IPS-20b (cell line): ENCODE measurements around the gene SERPINH1.

ENCODE experiments used
- H3K27ac ChIP-seq: one replicate; pipeline ENCODE4 v1.5.1; 2013; ENCODE audit warnings: low read length
- H3K27me3 ChIP-seq: 2 replicates; pipeline ENCODE4 v1.6.1; 2013; ENCODE audit warnings: mild to moderate bottlenecking, low read length, inconsistent platforms; ENCODE audit not compliant: insufficient read depth
- H3K36me3 ChIP-seq: 2 replicates; pipeline ENCODE4 v1.6.1; 2013; ENCODE audit warnings: low read depth, mild to moderate bottlenecking, inconsistent platforms, low read length, moderate library complexity; ENCODE audit not compliant: insufficient read depth
- H3K4me1 ChIP-seq: 2 replicates; pipeline ENCODE4 v1.6.1; 2013; ENCODE audit warnings: mild to moderate bottlenecking, control low read depth, inconsistent platforms, low read length, moderate library complexity; ENCODE audit not compliant: insufficient read depth
- H3K4me3 ChIP-seq: 2 replicates; pipeline ENCODE4 v1.5.1; 2013; ENCODE audit warnings: mild to moderate bottlenecking, low read length, inconsistent platforms
- H3K9ac ChIP-seq: 2 replicates; pipeline ENCODE4 v1.6.1; 2013; ENCODE audit warnings: low read depth, mild to moderate bottlenecking, inconsistent platforms, low read length, moderate library complexity
- H3K9me3 ChIP-seq: 2 replicates; pipeline ENCODE4 v1.6.1; 2013; ENCODE audit warnings: mild to moderate bottlenecking, low read depth, low read length, inconsistent platforms; ENCODE audit not compliant: insufficient read depth

The SERPINH1 gene

DNA sequence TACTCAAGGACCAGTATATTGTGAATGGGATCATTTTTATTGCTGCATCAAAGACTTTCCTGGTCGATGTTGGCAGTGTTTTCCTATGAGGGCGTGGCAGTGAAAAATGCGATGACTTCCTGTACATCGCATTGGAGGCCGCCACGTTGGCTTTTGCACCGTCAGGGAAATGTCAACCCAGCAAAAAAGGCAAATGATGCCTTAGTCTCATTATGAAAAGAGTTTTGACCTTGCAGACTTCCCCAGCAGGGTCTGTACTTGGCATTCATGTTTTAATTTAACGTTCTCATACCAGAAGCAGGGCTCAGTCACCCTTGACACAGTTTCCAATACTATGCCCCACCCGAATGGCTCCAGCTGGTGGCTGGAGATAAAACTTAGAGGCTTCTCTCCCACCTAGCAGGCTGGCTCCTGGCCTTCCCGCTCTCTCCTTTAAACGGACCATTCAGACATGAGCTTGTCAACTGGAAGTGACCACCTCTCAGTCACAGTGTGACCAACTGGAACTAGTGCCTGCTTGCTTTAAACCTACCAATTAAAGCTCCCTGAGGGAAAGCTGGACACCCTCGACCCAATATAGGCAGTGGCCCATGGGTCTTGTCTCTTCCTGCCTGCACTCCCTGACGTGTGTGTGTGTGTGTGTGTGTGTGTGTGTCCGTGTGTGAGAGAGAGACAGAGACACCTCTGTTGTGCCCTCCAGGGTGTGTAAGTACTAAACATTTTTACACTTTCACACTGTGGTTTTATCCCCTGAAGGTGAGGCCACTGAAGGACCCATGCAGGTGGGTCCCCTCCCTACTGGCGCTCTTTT lies 27.6 kb upstream of the SERPINH1 start:
- no peak overlapping the region for H3K4me3 ChIP-seq
- no peaks in the 10 kb centered on the region for H3K9me3 ChIP-seq
- no peak overlapping the region for H3K27ac ChIP-seq
- no peaks in the 10 kb centered on the region for H3K27me3 ChIP-seq
- H3K4me1 ChIP-seq, result peaks cover 4% of the 10 kb centered on the region; the same call in 1 of the 2 replicates
- no peaks in the 10 kb centered on the region for H3K36me3 ChIP-seq
- no peak overlapping the region for H3K9ac ChIP-seq

DNA sequence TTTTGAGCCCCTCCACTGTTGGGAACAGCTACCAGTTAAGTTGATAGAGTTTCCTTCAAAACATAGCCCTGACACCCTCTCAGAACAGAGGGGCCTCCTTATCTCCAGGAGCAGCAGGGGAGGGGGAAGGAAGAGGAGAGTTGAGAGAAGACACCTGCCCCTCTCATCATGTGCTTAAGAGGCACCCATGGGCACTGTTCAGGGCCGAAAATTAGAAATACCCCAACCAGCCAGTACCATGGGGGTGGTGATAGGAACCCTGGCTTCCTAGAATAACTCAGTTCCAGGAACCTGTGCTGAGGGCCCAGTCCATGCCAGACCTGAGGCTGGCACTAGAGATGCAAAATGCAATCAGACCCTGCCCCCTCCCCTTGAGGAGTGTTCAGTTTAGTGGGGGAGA lies 27.0 kb upstream of the SERPINH1 start:
- Histone ChIP-seq H3K4me1 (peaks cover 4% of the 10 kb centered on the region; the same call in 1 of the 2 replicates), H3K4me3 (no peak overlapping the region), H3K9me3 (no peaks in the 10 kb centered on the region), H3K27me3 (no peaks in the 10 kb centered on the region), H3K9ac (no peak overlapping the region), H3K27ac (no peak overlapping the region), H3K36me3 (no peaks in the 10 kb centered on the region)

DNA sequence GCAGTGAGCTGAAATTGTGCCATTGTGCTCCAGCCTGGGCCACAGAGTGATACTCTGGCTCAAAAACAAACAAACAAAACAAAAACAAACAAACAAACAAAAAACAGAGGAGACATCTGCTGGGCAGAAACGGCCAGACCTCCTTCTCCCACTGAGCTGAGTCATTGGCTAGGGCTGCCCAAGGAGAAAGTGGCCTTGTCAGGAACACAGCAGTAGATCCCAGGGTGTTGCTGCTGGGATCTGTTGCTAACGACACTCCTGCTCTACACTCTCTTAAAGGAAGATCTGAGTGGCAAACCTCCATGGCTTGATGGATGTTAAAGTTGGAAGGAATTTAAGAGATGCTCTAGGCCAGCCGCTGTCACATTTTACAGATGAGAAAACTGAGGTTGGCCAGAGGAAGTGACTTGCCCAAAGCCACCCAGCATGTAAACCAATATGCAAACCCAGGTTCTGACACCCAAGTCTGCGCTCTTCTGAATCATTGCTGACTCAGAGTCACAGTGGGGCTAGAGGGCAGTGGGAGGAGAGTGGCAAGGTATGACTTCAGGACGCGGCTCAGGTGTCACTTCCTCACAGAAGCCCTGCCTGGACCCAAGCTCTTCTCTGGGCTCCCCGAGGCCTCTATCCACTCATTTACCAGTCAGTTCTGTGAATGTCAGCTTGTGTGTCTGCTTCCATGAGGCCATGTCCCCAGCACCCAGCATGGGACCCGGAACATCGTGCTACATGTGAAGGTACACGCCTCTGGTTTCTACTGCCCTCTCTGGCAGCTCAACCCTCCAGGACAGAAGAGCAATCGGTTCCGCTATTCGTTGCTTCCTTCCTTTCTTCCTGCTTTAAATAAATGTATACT lies 25.0 kb upstream of the SERPINH1 start:
- Histone ChIP-seq H3K4me3 (no peak overlapping the region), H3K36me3 (no peaks in the 10 kb centered on the region), H3K9ac (no peak overlapping the region), H3K9me3 (no peaks in the 10 kb centered on the region), H3K27me3 (no peaks in the 10 kb centered on the region), H3K27ac (no peak overlapping the region), H3K4me1 (peaks cover 2% of the 10 kb centered on the region; the same call in 1 of the 2 replicates)

DNA sequence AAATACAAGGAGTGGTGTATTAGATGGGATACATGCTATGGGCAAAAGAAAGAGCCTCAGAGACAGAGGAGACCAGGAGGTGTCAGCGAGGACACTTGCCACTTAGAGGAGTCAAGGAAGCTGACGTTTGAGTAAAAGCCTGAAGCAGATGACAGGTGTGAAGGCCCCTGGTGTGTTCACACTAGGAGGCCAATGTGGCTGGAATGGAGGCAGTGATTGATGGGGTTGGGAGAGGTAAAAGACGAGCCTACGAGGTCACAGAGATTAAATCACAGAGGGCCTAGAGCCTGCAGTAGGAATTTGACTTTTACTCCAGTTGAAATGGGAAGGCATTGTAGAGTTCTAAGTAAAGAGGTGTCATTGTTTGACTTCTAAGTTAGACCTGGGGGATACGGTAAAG lies 24.3 kb upstream of the SERPINH1 start:
- Histone ChIP-seq H3K27ac (no peak overlapping the region), H3K9me3 (no peaks in the 10 kb centered on the region), H3K4me3 (no peak overlapping the region), H3K36me3 (no peaks in the 10 kb centered on the region), H3K27me3 (no peaks in the 10 kb centered on the region), H3K4me1 (no peaks in the 10 kb centered on the region), H3K9ac (no peak overlapping the region)

- no peaks in the 10 kb centered on the region for H3K4me1 ChIP-seq
- no peaks in the 10 kb centered on the region for H3K27me3 ChIP-seq
- no peak overlapping the region for H3K9ac ChIP-seq
- no peak overlapping the region for H3K27ac ChIP-seq
- no peaks in the 10 kb centered on the region for H3K36me3 ChIP-seq
- no peak overlapping the region for H3K4me3 ChIP-seq
- no peaks in the 10 kb centered on the region for H3K9me3 ChIP-seq
Measured at GRCh38 chr11:75538150-75538942, 23.7 kb upstream of the SERPINH1 start.

DNA sequence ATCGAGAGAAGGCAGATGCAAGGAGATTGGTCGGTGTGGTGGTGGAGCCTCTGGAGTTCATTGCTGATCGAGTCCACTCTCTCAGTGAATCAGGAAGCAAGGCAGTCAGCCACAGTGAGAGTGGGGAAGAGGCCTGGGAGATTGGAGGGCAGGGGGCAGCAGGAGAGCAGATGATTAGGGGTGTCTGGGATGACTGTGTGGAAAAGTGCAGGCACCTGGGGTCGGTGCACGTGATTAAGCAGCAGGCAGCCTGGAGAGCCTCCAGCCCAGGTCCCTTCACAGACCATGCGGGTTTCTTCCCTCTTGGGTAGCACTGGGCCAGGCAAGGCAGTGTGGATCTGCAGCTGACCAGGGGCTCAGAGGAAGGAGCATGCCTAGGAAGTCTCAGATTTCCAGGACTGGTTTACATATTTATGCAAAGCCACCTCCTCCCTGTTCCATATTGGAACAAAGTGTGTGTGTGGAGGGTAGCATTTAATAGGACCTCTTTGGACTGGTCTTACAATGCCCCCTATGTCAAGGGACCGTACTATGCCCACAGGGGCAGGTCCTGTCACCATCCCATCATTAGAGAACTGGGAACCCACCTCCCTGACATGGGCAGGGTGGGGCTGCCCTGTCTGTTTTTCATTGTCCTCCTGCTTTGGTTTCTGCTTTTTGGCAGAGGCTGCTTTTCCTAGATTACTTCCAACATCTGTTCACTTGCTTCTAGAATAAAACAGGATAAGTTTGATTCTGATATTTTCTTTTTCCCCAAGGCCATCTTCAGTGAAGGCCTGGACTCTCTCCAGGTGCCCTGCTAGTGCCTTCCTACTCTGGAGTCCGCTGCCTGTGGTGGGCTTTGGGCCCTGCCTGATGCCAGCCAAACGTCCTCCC lies 22.4 kb upstream of the SERPINH1 start:
- H3K4me1 ChIP-seq, result no peaks in the 10 kb centered on the region

DNA sequence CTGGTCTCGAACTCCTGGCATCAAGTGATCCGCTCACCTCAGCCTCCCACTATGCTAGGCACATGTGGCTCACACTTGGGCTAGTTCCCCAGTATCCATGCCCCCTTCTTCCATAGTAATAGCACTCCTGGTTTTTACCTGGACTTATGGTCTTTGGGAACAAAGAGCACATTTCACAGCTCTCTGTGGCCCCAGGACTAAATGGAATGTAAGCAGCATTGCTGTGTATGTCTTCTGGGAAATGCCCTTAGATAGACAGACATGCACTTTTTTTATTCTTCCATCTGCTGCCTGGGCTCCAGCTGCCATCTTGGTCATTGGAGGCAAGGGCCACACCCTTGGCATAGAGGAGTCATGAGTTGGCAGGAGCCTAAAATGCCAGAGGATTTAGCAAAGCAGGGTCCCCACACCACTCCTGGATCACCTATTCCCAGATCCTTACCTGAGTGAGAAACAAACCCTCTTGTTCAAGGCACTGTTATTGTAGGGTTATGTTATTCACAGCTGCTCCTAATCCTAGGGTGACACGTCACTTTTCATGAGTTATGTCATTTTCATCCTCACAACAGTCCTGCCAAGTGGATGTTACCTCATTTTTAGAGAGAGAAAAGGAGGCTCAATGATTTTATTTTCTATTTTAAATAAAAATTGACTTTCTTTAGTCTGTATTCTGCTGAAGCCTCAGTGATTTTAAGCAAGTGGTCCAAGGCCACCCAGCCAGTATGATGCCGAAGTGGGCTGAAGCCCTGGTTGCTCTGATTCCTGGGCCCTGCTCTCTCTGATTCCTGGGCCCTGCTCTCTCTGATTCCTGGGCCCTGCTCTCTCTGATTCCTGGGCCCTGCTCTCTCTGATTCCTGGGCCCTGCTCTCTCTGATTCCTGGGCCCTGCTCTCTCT lies 20.6 kb upstream of the SERPINH1 start:
- Histone ChIP-seq H3K4me3 (no peak overlapping the region), H3K27ac (no peak overlapping the region), H3K4me1 (no peaks in the 10 kb centered on the region), H3K27me3 (no peaks in the 10 kb centered on the region), H3K9me3 (no peaks in the 10 kb centered on the region), H3K9ac (no peak overlapping the region), H3K36me3 (no peaks in the 10 kb centered on the region)

More for the DNA sequence above, 22.4 kb upstream of the SERPINH1 start:
- H3K9ac ChIP-seq, result no peak overlapping the region
- no peaks in the 10 kb centered on the region for H3K27me3 ChIP-seq
- H3K36me3 ChIP-seq, result no peaks in the 10 kb centered on the region
- no peak overlapping the region for H3K4me3 ChIP-seq
- no peak overlapping the region for H3K27ac ChIP-seq
- no peaks in the 10 kb centered on the region for H3K9me3 ChIP-seq

DNA sequence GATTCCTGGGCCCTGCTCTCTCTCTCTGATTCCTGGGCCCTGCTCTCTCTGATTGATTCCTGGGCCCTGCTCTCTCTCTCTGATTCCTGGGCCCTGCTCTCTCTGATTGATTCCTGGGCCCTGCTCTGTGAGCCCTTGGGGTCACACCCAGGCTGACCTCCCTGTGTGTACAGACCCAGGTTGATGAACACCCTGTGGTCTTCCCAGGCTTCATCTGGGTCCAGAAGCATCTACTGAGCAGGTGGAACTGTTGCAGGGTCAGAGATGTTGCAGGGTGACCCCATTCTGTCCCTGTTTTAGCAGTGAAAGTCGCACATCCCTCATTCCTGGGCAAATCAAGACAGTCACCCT lies 20.0 kb upstream of the SERPINH1 start:
- H3K27me3 ChIP-seq, result no peaks in the 10 kb centered on the region
- H3K36me3 ChIP-seq, result no peaks in the 10 kb centered on the region
- H3K9ac ChIP-seq, result no peak overlapping the region
- no peak overlapping the region for H3K27ac ChIP-seq
- no peaks in the 10 kb centered on the region for H3K9me3 ChIP-seq
- H3K4me3 ChIP-seq, result no peak overlapping the region
- no peaks in the 10 kb centered on the region for H3K4me1 ChIP-seq

DNA sequence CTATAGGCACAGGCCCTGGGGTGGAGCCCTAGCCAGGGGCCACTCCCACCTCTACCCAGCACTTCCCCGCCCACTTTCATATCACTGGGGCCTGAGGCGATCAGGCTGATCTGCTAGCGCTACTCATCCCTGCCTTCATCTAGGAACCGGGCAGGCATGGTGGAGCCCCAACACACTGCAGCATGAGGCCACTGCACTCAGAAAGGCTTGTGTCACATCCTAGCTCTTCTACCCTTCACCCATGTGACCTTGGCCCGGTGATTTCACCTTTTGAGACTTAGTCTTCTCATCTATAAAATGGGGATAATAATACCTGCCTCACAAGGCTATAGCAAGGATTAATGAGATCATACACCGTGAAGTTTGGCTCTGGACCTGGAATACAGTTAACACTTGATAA lies 18.2 kb upstream of the SERPINH1 start:
- no peak overlapping the region for H3K9ac ChIP-seq

DNA sequence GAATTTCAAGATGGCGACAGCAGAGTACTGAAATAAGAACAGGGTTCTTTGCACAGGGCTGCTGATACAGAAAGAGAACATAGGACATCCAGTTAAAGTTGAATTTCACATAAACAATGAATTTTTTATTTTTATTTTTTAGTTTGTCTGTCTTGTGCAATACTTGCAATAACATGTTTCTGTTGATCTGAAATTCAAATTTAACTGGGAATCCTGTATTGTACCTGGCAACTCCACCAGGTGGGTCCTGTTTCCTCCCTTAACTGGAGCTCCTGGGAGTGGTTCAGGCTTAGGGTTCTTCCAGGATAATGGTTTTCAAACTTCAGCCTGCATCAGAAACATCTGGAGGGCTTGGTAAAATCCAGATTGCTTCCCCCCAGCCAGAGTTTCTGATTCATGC lies 14.9 kb upstream of the SERPINH1 start:
- H3K27ac ChIP-seq, result no peak overlapping the region
- H3K4me3 ChIP-seq, result no peak overlapping the region
- no peaks in the 10 kb centered on the region for H3K27me3 ChIP-seq
- peaks cover 3% of the 10 kb centered on the region; the same call in 1 of the 2 replicates for H3K4me1 ChIP-seq
- H3K9me3 ChIP-seq, result no peaks in the 10 kb centered on the region
- H3K9ac ChIP-seq, result no peak overlapping the region
- H3K36me3 ChIP-seq, result no peaks in the 10 kb centered on the region

More for the DNA sequence above, 18.2 kb upstream of the SERPINH1 start:
- peaks cover 3% of the 10 kb centered on the region; the same call in 1 of the 2 replicates for H3K4me1 ChIP-seq
- no peak overlapping the region for H3K4me3 ChIP-seq
- no peaks in the 10 kb centered on the region for H3K9me3 ChIP-seq
- H3K36me3 ChIP-seq, result no peaks in the 10 kb centered on the region
- no peaks in the 10 kb centered on the region for H3K27me3 ChIP-seq
- no peak overlapping the region for H3K27ac ChIP-seq
